ENCODE data around the gene FAM181A.
A peak's percentile ranks its signal among the peaks of the same experiment; 100 is the strongest.

The FAM181A gene

DNA sequence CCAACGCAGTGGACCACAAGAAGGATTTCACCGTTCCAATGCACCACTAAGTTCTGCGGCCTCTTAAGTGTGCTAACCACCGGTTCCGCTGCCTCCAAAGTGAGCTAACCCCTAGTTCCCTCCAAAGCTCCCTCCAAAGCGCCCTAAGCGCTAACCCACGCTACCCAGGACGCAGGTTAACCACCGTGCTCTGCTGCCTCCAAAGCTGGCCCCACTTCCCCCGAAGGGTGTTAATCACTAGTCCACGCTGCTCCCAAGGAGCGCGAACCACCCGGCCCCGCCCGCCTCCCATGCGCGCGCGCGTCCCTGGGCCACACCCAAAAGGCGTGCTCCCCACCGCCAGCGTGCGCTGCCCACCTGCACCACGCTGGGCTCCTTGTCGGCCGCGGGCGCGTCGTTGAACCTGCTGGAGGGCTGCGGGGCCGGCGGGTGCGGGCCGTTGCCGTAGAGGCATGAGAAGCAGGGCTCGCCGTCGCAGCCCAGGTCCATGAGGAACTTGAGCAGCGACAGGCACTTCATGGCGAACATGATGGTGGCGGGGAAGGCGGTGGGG lies 11.7 kb downstream of the FAM181A start:
- Histone ChIP-seq H3K27ac (ENCODE audit: low read depth, low read length, poor library complexity, severe bottlenecking) (no peak overlapping the region), H3F3A (ENCODE audit: insufficient read depth, low read length) (no peaks in the 10 kb centered on the region), H3K4me2 (ENCODE audit: low read length) (no peak overlapping the region), H3K9me3 (ENCODE audit: low read length) (no peaks in the 10 kb centered on the region), H3K9ac (ENCODE audit: low read length) (no peak overlapping the region), H3K27me3 (ENCODE audit: insufficient read depth, low read length) (no peaks in the 10 kb centered on the region), H3K36me3 (ENCODE audit: insufficient read depth, low read length) (peaks cover 93% of the 10 kb centered on the region), H3K4me3 (ENCODE audit: low read depth, low read length, poor library complexity, severe bottlenecking) (no peak overlapping the region), H3K79me2 (ENCODE audit: insufficient read depth, low read length) (no peaks in the 10 kb centered on the region), H3K4me1 (ENCODE audit: insufficient read depth, low read length, severe bottlenecking) (peaks cover 11% of the 10 kb centered on the region), H4K20me1 (ENCODE audit: insufficient read depth, low read length) (no peaks in the 10 kb centered on the region), H3K9me2 (ENCODE audit: low read depth, low read length) (no peaks in the 10 kb centered on the region), H2AFZ (ENCODE audit: low read length) (no peak overlapping the region)
- no peak for TF ChIP-seq EZH2 (IDR thresholded peaks at IDR 0.05; ENCODE audit: borderline replicate concordance, low read length)
- TF ChIP-seq, protein P1, sequence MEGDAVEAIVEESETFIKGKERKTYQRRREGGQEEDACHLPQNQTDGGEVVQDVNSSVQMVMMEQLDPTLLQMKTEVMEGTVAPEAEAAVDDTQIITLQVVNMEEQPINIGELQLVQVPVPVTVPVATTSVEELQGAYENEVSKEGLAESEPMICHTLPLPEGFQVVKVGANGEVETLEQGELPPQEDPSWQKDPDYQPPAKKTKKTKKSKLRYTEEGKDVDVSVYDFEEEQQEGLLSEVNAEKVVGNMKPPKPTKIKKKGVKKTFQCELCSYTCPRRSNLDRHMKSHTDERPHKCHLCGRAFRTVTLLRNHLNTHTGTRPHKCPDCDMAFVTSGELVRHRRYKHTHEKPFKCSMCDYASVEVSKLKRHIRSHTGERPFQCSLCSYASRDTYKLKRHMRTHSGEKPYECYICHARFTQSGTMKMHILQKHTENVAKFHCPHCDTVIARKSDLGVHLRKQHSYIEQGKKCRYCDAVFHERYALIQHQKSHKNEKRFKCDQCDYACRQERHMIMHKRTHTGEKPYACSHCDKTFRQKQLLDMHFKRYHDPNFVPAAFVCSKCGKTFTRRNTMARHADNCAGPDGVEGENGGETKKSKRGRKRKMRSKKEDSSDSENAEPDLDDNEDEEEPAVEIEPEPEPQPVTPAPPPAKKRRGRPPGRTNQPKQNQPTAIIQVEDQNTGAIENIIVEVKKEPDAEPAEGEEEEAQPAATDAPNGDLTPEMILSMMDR (IDR thresholded peaks at IDR 0.05; ENCODE audit: low read length): no peak

DNA sequence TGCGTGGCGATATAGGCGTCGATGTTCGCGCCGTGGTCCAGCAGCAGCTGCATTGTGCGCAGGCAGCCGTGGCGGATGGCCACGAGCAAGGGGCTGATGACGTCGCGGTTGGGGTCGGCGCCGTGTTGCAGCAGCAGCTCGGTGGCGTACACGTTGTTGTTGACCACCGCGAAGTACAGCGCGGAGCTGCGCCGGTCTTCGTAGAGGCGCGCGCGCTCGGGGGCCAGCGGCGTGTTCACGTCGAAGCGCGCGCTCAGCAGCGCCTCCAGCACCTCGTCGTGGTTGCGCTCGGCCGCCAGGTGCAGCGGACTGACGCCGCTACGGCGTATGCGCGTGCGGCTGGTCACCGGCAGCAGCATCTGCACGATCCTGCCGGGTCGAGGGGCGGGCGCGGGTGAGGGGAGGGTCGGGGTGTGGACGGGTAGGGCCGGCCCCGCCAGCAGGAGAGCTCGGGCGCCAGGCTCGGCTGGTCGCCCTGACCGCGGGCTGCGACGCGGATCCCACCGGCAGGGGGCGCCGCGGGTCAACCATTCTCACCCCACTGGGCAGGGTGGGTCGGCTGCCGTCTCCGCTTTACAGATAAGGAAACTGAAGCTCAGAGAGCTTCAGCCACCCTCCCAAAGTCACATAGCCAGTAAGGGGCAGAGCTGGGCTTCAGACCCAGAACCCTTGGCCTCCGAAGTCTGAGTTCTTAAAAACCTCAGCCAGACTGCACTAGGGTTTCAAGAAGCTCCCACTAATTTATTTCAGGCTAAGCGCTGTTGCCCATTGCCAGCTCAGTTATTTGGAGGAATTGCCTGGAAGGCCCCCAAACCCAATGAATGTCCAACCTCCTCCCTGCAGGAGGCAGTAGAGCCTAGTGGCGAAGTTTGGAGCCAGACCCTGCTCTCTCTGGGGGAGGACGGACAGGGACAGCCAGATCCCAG lies 12.4 kb downstream of the FAM181A start:
- peak overlapping the region; percentile 40; the same call in 1 of the 2 replicates for H3K9ac ChIP-seq (ENCODE audit: low read length)
- no peak overlapping the region for H3K4me3 ChIP-seq (ENCODE audit: low read depth, low read length, poor library complexity, severe bottlenecking)
- peaks cover 93% of the 10 kb centered on the region for H3K36me3 ChIP-seq (ENCODE audit: insufficient read depth, low read length)
- no peaks in the 10 kb centered on the region for H3K79me2 ChIP-seq (ENCODE audit: insufficient read depth, low read length)
- H2AFZ ChIP-seq (ENCODE audit: low read length): no peak overlapping the region
- H4K20me1 ChIP-seq (ENCODE audit: insufficient read depth, low read length): no peaks in the 10 kb centered on the region
- no peaks in the 10 kb centered on the region for H3K9me2 ChIP-seq (ENCODE audit: low read depth, low read length)
- no peaks in the 10 kb centered on the region for H3K27me3 ChIP-seq (ENCODE audit: insufficient read depth, low read length)
- peak overlapping the region; percentile 30; the same call in 1 of the 2 replicates for H3K4me2 ChIP-seq (ENCODE audit: low read length)
- H3K27ac ChIP-seq (ENCODE audit: low read depth, low read length, poor library complexity, severe bottlenecking): peak overlapping the region; percentile 71
- TF ChIP-seq EZH2 (IDR thresholded peaks at IDR 0.05; ENCODE audit: borderline replicate concordance, low read length): no peak
- TF ChIP-seq, protein P1 (IDR thresholded peaks at IDR 0.05; ENCODE audit: low read length): peak; percentile 77
- H3F3A ChIP-seq (ENCODE audit: insufficient read depth, low read length): no peaks in the 10 kb centered on the region
- peaks cover 11% of the 10 kb centered on the region for H3K4me1 ChIP-seq (ENCODE audit: insufficient read depth, low read length, severe bottlenecking)
- H3K9me3 ChIP-seq (ENCODE audit: low read length): no peaks in the 10 kb centered on the region

DNA sequence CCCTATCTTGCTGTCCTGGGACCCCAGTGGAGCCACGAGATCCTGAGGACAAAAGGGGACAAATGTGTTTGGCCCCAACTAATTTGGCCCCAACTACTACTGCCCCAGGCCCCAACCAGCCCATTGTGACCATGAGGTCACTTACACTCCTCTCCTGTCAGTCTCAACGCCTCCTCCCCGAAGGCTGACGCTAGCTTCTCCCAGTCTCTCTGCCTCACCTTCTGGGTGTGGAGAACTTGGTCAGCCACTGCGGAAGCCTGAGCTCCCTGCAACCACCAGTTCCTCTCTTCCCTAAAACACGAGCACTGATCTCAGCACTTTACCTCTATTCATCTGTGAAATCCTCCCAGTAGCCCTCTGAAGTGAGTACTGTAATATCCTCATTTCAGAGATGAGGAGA lies 13.3 kb downstream of the FAM181A start:
- Histone ChIP-seq H3K4me1 (ENCODE audit: insufficient read depth, low read length, severe bottlenecking) (peaks cover 11% of the 10 kb centered on the region), H3K36me3 (ENCODE audit: insufficient read depth, low read length) (peaks cover 93% of the 10 kb centered on the region)

More for the DNA sequence above, 13.3 kb downstream of the FAM181A start:
- Histone ChIP-seq H3K9me3 (ENCODE audit: low read length) (no peaks in the 10 kb centered on the region), H3K4me2 (ENCODE audit: low read length) (no peak overlapping the region), H3K79me2 (ENCODE audit: insufficient read depth, low read length) (no peaks in the 10 kb centered on the region), H3K27ac (ENCODE audit: low read depth, low read length, poor library complexity, severe bottlenecking) (peak overlapping the region; percentile 71), H3K27me3 (ENCODE audit: insufficient read depth, low read length) (no peaks in the 10 kb centered on the region), H3F3A (ENCODE audit: insufficient read depth, low read length) (no peaks in the 10 kb centered on the region), H2AFZ (ENCODE audit: low read length) (no peak overlapping the region), H3K9ac (ENCODE audit: low read length) (peak overlapping the region; percentile 40; the same call in 1 of the 2 replicates), H3K4me3 (ENCODE audit: low read depth, low read length, poor library complexity, severe bottlenecking) (no peak overlapping the region), H4K20me1 (ENCODE audit: insufficient read depth, low read length) (no peaks in the 10 kb centered on the region), H3K9me2 (ENCODE audit: low read depth, low read length) (no peaks in the 10 kb centered on the region)
- no peak for TF ChIP-seq EZH2 (IDR thresholded peaks at IDR 0.05; ENCODE audit: borderline replicate concordance, low read length)
- TF ChIP-seq, protein P1 (IDR thresholded peaks at IDR 0.05; ENCODE audit: low read length): no peak

All from OCI-LY1 (cell line).